GM12801 (cell line): ENCODE data around the gene NEUROD6.

ENCODE experiments used
- TF ChIP-seq, protein P1 (sequence below): IDR thresholded peaks from one replicate; pipeline ENCODE4 v1.5.1; 2011; ENCODE audit warnings: control low read depth; ENCODE audit not compliant: insufficient read length; ENCODE audit errors: extremely low read depth

Gene NEUROD6

DNA sequence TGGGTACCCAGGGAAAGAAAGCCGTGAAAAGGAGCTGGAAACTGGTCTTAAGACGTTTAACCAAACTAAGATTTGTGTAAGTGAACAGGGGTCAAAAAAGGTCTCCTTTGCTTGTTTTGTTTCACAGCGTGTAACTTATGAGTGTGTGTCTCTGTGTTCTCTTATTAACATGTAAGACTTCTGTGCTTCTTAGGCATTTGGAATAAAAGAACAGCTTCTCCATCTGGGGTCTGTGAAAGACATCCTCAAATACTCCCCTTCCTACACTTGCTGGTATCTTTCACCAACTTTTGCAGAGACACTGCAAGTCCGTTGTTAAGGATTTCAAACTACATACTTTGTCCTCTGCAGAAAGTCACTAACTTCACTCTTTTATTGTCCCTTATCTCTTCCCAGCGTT lies 615 bp upstream of the NEUROD6 start:
- TF ChIP-seq, protein P1, sequence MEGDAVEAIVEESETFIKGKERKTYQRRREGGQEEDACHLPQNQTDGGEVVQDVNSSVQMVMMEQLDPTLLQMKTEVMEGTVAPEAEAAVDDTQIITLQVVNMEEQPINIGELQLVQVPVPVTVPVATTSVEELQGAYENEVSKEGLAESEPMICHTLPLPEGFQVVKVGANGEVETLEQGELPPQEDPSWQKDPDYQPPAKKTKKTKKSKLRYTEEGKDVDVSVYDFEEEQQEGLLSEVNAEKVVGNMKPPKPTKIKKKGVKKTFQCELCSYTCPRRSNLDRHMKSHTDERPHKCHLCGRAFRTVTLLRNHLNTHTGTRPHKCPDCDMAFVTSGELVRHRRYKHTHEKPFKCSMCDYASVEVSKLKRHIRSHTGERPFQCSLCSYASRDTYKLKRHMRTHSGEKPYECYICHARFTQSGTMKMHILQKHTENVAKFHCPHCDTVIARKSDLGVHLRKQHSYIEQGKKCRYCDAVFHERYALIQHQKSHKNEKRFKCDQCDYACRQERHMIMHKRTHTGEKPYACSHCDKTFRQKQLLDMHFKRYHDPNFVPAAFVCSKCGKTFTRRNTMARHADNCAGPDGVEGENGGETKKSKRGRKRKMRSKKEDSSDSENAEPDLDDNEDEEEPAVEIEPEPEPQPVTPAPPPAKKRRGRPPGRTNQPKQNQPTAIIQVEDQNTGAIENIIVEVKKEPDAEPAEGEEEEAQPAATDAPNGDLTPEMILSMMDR = no peak

DNA sequence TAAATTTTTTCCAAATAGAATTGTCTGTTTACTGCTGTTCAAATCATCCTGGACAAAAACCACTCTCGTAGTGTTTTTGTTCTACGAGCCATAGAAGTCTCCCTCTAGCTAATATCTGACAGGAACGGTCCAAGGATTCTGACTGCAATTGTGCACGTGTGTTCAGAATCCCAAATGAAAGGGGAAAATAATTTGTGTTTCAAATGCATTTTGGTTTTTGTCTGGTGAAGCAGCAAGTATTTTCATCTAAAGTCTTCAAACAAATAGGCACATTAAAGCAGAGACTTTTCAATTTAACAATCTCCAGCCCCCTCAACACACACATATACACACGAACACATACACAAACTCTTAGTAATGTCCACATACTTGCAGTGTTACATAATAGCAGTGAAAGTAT lies 475 bp downstream of the NEUROD6 start:
- TF ChIP-seq, protein P1 = no peak

DNA sequence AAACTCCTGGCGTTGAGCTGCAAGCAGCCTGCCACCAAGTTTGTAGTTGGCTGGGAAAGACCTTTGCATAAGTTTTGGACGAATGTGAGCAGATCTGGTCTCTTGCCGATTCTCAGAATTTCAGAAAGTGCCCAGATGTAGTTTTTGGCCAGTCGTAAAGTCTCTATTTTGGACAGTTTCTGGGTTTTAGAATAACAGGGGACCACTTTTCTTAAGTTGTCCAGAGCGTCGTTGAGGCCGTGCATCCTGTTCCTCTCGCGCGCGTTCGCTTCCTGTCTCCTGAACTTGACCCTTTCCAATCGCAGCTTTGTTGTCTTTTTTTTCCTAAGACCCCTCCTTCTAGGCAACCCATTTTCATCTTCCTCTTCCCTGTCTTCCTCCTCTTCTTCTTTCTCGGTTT lies 1.8 kb downstream of the NEUROD6 start:
- TF ChIP-seq, protein P1 = no peak

DNA sequence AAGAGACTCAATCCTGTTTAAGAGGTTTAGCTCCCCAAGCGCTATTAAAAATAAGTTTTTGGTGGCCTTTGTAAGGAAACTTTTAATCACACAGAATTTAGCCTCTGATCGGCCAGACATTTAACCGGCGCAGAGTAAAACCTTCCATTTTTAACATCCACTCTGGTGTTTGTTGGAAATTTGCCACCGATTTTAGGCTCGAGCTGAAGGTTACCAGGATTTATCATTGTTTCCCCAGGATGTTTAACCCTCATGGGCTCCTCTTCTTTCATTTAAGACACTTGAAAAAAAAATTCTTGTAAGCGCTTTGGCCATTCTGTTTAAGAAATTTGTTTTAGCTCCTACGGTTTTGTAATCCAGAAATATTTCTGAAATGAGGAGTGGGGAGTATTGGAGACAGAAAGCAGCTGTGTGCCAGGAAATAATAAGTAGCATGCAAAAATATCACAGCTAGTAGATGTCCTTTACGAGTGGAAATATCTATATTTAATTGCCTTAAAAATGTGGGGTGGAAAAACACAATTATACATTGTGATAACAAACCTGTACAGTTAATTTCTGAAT lies 3.4 kb downstream of the NEUROD6 start:
- TF ChIP-seq, protein P1 = no peak

DNA sequence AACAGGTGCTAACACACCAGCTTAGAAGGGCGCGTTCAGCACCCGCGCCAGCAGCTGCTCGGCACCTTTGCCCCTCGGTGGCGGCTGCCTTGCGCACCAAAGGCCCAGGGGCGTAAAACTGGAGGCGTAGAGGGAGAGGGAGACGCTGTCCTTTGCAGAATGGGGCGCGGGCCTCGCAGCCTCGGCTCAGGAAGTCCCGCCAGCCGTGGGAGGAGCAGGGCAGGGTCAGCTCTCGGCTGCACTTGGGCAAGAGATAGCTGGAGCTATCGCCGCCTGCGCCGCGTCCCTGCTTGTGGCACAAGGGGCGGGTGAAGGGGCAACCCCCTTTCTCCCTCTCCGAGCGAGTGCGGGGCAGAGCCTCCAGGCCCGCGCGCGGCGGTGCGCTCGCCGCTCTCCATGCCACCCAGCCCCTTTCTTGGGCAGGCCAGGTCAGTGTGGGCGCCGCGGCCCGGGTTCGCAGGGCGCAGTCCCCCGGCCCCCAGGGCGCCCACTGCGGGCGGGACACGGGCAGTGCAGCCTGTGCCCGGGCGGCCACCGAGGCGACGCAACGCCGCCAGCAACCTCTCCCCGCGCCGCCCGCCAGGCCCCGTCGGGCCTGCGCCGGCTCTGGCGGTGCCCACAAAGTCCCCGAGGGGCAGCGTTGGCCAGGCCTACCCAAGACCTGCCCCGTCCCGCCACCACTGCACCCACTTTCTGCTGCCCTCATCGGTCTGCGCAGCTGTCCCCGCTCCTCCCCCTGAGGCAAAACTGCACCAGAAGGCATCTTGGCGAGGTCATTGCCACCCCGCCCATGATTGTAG lies 4.1 kb downstream of the NEUROD6 start:
- TF ChIP-seq, protein P1 = no peak

DNA sequence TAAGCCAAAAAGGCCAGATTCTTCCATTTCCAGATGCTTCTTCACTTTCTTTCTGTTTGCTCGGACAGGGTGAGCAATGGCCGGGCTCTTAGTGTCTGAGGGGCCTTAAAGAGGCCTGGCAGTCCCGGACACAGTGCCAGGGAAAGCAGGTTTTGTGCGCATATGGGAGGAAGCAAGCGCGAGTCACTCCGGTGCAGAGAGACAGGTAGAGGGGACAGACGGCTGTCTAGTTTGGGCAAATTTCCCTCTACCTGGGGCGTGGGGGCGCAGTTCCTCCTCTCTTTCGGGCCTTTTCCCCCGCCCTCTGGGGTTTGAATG lies 4.7 kb downstream of the NEUROD6 start:
- TF ChIP-seq, protein P1 = no peak

DNA sequence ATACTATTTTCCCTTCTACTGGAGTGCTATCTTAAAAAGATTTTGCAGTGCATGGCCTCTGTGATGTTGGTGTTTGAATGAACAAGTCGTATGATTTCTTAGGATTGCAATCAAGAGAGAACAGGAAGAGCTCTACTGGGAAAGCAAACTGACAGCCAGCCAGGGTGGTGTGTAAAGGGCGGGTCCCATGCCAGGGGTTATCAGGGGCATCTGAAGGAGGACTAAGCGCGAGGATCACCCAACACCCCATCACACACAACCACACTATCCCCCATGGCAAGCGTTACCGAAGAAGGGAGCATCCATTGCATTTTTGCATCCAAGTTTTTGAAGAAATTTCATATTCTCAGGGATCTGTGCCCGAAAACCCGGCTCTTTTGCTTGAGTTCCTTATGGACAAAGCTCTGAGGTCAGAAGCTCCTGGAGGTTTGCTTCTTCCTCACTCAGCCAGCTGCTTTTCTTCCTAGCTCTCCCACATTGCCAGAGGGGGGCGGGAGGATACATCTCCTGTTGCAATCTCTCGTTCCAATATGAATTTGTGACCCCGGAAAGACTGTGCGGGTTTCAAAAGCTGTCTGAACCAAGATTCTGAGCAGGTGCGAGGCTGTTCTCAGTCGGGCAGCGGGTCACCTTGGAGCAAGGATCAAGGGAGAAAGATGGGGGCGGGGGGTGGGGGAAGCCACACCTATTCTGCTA lies 5.2 kb downstream of the NEUROD6 start:
- TF ChIP-seq, protein P1 = no peak
